Stimulated activated CD4-positive, alpha-beta T cell treated with anti-CD3 and anti-CD28 coated beads, Interleukin-1b, Interleukin-23, amount 100 ng/mL, for 1 hour (primary cell): Measurements from ENCODE around the gene THBD.

Source experiments
- DNase-seq, 2 donors: peaks; one replicate each; pipeline ENCODE4 v3.0.0-alpha.2; 2020; ENCODE audit warnings: low read depth in 2 of 2

Gene THBD, protein sequence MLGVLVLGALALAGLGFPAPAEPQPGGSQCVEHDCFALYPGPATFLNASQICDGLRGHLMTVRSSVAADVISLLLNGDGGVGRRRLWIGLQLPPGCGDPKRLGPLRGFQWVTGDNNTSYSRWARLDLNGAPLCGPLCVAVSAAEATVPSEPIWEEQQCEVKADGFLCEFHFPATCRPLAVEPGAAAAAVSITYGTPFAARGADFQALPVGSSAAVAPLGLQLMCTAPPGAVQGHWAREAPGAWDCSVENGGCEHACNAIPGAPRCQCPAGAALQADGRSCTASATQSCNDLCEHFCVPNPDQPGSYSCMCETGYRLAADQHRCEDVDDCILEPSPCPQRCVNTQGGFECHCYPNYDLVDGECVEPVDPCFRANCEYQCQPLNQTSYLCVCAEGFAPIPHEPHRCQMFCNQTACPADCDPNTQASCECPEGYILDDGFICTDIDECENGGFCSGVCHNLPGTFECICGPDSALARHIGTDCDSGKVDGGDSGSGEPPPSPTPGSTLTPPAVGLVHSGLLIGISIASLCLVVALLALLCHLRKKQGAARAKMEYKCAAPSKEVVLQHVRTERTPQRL

DNA sequence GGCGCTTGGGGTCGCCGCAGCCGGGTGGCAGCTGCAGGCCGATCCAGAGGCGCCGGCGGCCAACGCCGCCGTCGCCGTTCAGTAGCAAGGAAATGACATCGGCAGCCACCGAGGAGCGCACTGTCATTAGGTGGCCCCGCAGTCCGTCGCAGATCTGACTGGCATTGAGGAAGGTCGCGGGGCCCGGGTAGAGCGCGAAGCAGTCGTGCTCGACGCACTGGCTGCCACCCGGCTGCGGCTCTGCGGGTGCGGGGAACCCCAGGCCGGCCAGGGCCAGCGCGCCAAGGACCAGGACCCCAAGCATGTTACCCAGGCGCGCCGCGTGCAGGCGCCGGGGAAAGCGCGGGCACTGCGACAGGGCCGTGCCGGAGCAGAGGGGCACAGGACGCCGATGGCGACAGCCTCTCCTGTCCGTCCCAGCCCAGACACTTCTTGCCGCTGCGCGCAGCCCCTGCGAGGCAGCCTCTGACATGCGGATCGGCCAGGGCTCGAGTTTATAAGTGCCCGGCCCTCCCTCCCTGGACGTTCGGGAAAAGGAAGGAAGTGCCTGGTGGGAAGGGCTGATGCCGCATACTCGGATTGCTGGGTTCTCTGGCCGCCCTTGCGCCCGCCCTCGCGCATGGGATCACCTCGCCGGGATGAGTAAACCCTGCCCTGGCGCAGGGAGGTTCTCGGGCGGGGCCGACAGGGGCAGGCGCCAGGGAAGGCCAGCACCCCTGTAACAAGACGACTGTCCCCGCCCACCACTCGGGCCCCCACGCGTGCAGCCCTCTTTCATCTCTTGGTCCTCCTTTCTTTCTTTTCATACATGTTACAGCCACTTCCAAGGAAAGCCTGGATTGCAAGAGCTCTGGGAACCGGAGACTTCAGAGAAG is at the start of gene THBD:
Gene THBD (minus strand): TSS at position 472 of the 875 bp plus-strand sequence. CDS start 168 bp downstream, at position 304.
- DNase-seq: no peak

DNA sequence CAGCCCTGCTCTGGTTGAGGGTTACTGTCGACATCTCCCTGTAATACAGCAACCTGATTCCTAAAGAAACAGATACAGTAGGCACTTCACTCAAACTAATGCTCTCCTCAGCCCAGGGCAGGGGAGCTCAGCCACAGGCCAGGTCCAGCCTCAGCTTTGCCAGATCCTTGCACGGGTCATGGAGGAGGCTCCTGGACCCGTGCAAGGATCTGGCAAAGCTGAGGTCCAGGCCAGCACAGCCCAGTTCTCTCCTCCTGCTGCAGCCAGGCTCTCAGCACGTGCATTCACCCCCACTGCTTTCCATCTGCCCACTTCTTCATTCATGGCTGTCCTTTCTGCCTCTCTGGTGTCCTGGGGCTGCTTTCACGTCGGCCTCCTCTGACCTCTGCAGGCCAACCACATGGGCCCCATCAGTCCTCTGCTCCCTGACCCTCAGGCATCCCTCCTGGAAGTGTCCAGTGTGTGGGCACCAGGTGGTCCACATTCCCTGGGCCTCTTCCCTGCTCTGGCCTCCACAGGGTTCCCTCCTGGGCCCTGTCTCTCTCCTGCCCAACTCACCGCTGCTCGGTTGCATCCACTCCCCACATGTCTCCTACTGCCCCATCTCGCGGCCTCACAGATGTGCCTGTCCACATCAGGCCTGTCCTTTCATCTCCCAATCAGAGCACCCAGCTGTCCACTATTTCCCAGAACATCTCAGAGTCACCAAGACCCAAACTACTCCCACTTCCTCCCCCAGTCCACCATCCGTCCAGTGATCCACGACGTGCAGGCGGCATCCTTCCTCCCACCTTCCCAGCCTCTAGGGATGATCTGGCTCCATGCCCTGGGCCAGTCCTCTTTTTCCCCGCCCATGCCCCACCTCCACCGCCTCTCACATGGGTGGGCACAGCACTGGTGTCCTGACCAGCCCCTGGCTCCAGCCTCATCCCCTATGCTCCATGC is 48.4 kb upstream of the THBD start:
- DNase-seq: no peak

DNA sequence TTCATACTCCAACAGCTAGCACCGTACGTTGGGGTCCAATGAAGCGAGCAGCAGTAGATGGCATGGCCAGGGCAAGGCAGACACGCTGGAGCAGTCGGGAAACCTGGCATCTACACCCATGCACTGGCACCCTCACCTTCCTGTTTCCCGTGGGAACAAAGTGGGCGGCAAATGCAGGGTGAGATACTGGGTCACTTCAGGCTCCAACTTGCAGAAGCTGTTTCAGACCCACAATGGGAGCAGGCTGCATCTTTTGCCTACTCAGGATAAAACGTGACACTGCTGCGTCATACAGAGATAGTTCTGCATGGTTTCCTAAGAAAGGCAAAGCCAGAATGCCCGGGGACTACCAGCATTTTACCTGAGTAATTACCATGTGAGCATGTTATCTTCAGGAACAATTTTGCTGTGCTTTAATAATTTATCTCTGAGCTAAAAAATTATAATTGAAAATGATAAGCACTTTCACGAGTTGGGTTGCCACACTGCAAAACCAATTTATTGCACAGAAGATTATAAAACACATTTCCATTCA is 47.6 kb upstream of the THBD start:
- DNase-seq: no peak

DNA sequence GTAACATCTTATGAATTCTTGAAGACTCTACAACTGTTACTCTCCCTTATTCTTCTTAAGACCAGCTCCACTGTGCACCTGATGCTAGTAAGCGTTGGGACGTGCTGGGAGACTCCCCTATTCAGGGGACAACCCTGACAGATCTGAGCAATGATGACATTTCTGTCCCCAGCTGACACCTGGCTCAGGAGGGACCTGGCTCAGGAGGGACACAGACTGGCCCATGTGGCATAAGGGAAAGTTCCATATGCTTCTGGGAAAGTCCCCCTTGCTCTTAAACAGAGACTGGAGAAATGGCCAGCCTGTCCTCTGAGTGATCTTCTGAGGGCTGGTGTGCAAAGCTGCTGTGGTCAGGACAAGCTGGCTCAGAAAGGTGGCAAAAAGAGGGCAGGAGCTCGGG is 46.6 kb upstream of the THBD start:
- DNase-seq: no peak

DNA sequence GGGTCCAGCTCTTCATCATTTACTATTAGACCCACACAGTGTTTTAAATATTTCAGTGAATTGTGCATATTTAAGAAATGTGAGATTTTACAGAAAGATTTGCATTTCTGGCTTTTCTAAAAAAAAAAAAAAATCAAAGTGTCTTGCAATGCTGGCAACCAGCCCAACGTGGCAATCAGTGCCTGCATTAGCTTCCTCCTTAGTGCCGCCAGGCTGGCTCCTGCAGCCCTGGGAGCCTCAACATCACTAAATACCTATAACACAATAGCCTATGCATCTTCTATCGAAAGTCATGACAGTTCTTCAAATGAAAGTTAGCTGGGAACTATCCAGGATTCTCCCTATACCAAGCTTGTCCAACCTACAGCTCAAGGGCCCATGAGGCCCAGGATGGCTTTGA is 46.0 kb upstream of the THBD start:
- no peak for DNase-seq

DNA sequence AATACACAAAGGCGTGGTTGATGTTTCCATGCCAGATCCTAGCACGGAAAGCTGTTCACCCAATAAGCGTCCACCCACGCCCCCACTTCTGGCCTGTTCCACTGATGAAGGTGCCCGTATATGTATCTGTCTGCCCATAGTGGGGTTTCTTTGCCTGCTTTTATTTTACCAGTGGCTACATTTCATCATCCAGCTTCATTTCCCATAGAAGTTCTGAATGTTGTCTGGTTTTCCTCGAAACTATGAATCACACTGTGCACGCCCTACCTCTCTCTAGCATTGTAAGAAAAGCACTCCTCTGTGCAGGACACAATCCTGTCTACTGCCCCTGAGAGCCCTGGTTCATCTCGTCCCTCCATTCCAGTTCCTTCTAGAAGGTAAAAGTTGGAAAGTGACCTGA is 45.5 kb upstream of the THBD start:
- no peak for DNase-seq

DNA sequence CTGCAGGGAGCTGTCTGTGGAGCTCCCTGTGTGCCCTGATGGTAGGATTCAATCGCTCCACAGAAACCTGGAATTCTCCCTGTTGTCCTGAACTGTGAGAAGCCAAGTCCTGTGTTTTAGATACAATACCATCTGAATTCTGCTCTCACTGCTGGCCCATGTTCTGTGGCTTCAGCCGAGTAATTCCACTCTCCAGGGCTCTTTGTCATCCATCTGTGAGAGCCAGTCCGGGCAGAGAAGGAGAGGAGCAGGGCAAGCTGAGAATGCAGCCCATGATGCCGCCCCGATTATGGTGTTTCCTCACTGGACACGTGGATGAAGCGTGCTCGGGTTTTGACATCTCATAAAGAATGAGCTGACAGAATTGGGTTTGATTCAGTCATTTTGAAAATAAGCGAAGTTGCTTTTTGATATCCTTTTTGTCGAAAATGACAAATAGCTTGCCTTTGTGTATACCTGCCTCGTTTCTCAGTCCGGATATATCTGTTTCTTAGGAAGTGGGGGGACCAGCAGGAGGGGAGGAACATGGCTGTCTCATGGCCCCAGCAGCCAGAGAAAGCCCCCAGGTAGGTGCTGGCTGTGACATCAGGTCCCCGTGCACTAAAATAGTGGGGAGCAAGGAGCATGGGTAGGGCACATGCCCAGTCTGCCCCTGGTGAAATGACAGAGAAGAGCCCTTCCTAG is 44.9 kb upstream of the THBD start:
- DNase-seq: no peak

DNA sequence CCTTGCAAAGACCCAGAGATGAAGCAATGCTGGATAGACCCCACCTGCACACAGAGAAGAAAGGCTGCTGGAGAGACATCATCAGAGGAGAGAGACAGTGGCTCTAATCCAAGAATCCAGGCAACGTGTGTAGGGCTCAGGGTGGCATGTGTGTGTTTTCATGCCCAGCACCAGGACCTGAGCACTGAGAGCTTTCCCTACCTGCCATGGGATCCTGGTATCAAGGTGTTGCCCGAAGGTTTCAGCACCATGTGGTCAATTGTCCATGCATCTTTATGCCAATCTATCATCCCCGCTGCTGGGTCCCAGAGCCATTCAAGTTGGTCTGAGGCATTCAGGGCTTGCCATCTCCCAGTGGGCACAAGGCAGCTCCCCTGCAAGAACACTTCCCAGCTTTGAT is 44.1 kb upstream of the THBD start:
- no peak for DNase-seq

DNA sequence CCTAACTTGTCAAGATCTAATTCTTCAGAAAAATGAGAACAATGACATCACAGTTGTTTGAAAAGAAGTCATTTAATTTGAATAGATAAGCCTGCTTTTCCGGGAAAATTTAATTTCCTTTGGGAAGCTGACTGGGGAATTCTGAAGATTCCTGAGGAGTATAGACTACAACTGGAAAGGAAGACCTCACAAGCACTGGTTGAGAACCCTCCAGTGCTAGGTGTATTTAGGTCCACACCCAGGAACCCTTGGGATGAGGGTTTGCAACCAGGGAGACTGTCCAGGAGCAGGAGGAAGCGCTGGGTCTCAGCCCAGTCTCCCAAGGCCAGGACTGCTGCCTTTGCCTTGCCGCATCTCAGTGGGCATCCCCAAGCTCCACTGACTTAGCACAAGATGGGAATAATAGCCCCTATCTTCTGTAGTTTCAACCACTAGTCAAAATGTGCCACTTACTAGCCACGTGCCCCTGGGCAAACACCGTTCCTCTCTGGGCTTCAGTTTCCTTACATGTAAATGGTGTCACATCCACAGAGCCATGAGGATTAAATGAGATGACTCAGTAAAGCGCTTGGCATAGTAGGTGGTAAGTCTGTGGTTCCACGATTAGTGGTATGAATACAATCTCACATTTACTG is 43.5 kb upstream of the THBD start:
- no peak for DNase-seq

DNA sequence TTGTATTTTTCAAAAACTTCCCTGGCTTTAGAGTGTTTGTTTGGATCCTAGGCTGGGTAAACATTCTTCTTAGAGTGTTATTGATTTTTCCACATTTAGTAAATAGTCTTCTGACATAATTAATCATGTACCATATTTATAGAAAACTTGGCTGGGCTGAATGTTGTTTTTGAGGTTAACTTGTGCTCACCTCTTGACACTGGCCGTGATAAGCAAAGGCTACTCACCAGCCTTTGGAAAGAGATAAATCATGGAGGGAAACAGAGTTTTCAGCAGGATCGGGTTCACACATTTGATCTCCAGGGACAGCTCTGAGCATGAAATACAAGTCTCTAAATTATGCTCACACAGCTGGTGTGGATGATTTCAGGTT is 42.9 kb upstream of the THBD start:
- DNase-seq: no peak

DNA sequence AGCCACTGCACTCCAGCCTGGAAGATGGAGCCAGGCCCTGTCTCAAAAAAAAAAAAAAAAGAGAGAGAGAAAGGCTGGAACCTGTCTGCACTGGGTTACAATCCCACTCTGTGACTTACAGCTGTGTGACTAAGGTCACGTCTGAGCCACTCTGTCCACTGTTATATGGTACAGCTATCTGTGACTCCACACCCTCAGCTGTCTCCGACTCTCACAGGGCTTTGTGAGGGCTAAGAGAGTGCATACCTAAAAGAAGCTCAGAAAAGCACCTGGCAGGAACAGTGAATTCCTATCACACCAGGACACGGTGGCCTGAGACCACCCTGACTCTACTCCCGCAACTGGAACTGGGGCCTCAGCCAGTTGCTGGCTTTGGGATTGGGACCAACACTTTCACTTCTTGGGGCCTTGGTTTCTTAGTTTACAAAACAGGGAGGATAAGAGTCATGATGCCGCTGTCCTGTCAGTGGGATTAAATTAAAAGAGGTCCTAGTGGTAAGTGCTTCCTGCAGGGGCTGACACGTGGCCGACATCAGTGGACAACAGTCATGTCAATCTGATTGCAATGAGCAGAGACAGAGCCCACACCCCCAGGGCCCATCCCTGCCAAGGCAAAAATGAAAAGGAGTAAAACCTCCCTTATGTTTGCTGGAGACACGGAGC is 42.4 kb upstream of the THBD start:
- no peak for DNase-seq

DNA sequence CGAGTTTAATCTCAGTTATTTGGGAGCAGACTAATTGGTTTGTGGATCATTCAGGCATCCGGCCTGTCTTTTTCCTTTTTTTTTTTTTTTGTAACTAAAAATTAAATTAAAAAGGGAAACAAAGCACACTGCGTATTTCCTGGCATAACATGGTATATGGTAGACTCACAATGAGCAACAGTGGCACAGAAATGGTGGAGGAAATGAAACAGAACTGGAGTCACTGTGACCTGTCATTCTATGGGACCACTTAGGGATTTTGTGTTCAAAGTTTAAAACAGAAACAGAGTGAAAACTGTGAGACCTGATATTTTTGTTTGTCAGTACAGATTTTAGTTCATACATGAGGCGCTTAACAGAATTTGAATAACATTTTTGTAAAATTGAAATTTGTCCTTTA is 41.4 kb upstream of the THBD start:
- DNase-seq: no peak

DNA sequence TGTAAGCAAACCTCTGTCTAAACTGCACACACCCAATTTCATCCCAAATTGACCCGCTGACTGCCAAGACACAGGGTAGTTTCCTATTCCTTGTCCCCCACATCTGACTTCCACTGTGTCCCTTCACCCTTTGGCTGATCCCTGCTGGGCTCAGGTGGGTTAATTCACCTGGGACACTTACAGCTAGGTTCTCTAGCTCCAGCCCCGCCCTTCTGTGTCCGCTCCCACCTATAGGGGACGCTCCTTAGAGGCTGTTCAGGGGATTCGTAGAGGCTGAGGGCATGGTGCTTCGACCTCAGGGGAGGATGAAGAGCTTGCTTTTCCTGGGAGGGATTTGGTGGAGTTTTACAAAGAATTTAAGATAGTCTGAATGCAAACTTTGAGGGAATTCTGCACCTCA is 40.7 kb upstream of the THBD start:
- DNase-seq: no peak

DNA sequence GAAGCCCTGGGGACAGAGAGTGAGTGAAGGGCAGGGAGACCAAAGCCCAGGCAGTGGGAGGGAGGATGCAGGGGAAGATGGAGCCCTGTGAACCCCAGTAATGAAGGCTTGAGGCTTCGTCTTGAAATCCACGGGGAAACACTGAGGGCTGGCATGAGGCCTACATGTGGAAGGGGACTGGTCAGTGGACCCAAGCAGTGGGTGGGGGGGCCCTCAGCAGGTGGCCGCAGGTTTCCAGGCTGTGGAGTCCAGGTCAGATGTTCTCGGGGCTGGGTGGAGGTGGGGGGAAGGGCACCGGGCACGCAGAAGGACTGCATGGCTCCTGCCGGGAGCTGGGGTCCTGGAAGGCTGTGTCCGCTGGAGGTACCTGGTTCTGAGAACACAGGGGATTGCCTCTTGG is 39.4 kb upstream of the THBD start:
- DNase-seq: no peak

DNA sequence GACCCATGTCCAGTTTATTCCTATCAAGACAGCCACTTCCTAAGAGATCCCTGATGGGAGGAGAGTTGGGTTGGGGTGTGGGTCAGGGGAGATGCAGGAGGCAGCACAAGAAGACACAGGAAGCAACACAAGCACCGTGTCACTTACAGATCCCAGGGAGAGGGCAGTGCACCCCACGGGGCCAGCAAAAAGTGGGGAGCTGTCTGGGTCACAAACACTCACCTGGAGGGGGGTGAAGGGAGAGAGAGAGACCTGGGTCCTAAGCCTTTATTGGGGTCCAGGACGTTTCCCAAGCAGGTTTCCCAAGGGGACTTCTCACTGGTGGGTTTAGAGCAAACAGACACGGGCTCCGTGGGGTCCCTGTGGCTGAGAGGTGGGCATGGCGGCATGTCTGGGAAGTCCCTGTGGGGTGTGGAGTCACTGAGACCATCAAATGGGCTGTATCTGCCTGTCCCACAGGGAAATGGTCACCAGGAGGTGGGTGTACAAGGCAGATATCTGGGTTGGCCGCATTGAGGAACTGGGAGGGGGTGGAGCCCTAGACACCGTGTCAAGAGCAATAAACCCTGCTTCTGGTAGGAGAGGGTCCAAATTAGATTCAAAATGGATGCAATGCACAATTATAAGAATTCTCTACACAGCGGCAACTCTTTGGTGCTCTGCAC is 38.2 kb upstream of the THBD start:
- no peak for DNase-seq

DNA sequence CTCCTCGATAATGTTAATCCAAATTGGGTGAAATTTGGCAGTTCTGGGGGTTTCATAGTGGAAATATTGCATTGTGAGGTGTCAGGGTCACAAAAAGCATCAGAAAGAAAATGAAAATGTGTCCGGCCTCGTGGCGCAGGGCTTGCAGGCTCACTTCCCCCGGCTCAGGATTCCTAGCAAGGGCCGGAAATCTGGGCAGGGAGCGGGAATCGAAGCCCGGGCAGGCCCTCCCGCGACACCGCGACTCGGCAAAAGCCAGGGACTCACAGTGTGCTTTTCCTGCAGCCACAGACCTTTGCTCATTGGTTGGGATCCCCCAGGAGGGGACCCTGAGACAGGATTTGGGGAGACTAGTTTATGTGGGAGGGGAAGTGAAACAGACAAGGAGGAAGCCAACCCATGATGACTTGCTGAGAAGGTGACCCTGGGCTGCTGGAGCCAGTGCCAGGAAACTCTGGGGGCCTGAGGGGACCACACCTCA is 37.5 kb upstream of the THBD start:
- no peak for DNase-seq

DNA sequence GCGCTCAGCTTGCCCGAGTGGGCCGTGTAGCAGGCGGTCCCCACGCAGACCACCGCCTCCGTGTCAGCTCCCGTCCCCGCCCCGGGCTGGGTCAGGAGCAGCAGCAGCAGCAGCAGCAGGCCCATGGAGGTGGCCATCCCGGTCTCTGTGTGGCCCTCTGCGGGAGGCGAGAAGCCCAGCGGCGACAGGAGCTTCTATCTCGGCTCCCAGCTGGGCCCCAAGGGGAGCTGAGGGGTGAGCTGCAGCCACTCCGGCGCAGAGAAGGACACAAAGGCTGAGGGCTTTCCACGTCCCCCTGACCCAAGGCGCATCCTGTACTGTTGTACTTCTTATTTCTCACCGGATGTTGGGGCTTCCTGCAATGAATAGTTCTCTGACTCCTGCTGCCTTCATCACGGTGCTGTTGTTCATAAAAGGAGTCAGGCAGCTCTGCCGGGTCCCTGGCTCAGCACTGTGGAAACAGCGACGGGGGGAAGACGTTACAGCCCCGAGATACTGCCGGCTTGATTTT is 36.6 kb upstream of the THBD start, which contains the start of gene CD93:
Gene CD93 (minus strand): TSS at position 269 of the 511 bp plus-strand sequence. CDS start 132 bp downstream, at position 137.
- no peak for DNase-seq

DNA sequence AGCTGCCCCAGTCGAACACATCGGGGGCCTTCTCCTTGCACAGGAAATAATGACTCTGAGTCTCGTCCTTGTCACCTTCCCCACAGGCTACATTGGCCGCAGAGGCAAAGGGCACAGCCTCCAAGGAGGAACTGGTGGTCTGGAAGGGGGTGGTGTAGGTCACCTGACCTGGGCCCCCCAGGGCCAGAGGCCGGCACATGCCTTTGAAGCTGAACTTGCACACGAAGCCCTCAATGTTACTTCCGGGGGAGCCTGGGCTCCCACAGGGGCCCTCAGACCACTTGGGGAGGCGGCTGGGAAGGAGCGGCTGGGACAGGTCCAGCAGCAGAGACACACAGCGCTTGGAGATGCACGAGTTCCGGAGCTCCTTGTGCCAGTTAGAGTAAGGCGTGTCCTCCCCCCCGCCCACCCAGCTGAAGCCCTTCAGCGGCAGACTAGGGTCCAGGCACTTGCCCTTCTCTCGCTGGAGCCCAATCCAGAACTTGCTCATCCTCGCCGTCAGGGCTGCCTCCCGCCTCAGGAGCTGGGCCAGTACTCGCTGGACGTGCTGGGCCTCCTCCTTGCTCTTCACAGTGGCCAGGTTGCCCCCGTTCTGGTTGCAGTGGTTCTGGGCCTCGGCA is 36.1 kb upstream of the THBD start:
- no peak for DNase-seq
